Glutamatergic neuron (in vitro differentiated cells): ENCODE results near the gene ZSCAN5A. TPM values are rescaled to one million over a fixed set of nuclear protein-coding genes. Genes with fewer than 3 reads are reported as not detected.

Experiments
- DNase-seq: peaks from one replicate; pipeline ENCODE4 v3.0.0; 2022
- H3K27ac Mint-ChIP-seq: one replicate; pipeline ENCODE4 v1.8.0; 2020; ENCODE audit warnings: mild to moderate bottlenecking, mixed read lengths, inconsistent platforms; ENCODE audit not compliant: unreplicated experiment
- H3K27me3 Mint-ChIP-seq: one replicate; pipeline ENCODE4 v1.8.0; 2020; ENCODE audit warnings: mild to moderate bottlenecking, moderate library complexity, mixed read lengths, inconsistent platforms; ENCODE audit not compliant: unreplicated experiment
- H3K36me3 Mint-ChIP-seq: one replicate; pipeline ENCODE4 v1.8.0; 2020; ENCODE audit warnings: mild to moderate bottlenecking, mixed read lengths, inconsistent platforms; ENCODE audit not compliant: unreplicated experiment
- H3K4me1 Mint-ChIP-seq: one replicate; pipeline ENCODE4 v1.8.0; 2020; ENCODE audit warnings: mild to moderate bottlenecking, low read depth, mixed read lengths, inconsistent platforms; ENCODE audit not compliant: unreplicated experiment
- H3K4me3 Mint-ChIP-seq: one replicate; pipeline ENCODE4 v1.8.0; 2020; ENCODE audit warnings: mild to moderate bottlenecking, mixed read lengths, inconsistent platforms; ENCODE audit not compliant: unreplicated experiment
- H3K9me3 Mint-ChIP-seq: one replicate; pipeline ENCODE4 v1.8.0; 2020; ENCODE audit warnings: mild to moderate bottlenecking, moderate library complexity, mixed read lengths, inconsistent platforms; ENCODE audit not compliant: unreplicated experiment
- total RNA-seq: library from RNA; stranded (reverse); fragmentation: NEBNext Ultra II Directional; extraction: Animal tissue kit (Norgen Biotek cat#: 25700); gene quantifications from one replicate; pipeline ENCODE4 v1.2.1, GENCODE V29; 2021; ENCODE audit not compliant: unreplicated experiment
- TF ChIP-seq, protein P1 (sequence below): fragments of 200-600 bp; sonication (generic); IDR thresholded peaks from one replicate; pipeline ENCODE4 v1.5.0; 2021; ENCODE audit not compliant: partially characterized antibody, unreplicated experiment

ZSCAN5A gene
- total RNA-seq, 1 donor from 2014 or later, result 13.1 TPM

DNA sequence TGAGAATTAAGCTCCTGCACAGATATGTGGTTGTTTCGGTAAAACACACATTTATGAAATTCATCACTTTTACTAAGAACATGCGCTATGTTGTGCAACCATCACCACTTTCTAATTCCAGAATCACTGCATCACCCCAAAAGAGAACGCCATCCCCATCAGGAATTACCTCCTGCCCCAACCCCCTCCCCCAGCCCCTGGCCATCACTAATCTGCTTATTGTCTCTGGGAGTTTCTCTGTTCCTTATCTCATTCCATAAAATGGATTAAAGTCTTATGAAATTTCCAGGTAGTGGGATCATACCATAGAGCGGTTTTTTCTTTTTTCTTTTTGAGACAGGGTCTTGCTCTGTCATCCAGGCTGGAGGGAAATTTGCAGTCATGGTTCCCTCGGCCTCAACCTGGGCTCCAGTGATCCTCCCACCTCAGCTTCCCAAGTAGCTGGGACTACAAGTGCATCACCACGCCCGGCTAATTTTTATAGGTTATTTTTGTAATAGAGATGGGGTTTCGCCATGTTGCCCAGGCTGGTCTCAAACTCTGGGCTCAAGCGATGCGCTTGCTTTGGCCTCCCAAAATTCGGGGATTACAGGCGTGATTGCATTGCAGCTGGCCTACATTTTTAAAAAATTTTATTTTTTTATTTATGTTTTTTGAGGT is 120.5 kb downstream of the ZSCAN5A start:
- Mint-ChIP-seq H3K4me1 (no peaks in the 10 kb centered on the region), H3K27ac (no peak overlapping the region), H3K4me3 (no peak overlapping the region), H3K27me3 (peaks cover 2% of the 10 kb centered on the region), H3K9me3 (peaks cover 4% of the 10 kb centered on the region), H3K36me3 (no peaks in the 10 kb centered on the region)
- no peak for DNase-seq
- TF ChIP-seq, protein P1, sequence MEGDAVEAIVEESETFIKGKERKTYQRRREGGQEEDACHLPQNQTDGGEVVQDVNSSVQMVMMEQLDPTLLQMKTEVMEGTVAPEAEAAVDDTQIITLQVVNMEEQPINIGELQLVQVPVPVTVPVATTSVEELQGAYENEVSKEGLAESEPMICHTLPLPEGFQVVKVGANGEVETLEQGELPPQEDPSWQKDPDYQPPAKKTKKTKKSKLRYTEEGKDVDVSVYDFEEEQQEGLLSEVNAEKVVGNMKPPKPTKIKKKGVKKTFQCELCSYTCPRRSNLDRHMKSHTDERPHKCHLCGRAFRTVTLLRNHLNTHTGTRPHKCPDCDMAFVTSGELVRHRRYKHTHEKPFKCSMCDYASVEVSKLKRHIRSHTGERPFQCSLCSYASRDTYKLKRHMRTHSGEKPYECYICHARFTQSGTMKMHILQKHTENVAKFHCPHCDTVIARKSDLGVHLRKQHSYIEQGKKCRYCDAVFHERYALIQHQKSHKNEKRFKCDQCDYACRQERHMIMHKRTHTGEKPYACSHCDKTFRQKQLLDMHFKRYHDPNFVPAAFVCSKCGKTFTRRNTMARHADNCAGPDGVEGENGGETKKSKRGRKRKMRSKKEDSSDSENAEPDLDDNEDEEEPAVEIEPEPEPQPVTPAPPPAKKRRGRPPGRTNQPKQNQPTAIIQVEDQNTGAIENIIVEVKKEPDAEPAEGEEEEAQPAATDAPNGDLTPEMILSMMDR, result no peak

DNA sequence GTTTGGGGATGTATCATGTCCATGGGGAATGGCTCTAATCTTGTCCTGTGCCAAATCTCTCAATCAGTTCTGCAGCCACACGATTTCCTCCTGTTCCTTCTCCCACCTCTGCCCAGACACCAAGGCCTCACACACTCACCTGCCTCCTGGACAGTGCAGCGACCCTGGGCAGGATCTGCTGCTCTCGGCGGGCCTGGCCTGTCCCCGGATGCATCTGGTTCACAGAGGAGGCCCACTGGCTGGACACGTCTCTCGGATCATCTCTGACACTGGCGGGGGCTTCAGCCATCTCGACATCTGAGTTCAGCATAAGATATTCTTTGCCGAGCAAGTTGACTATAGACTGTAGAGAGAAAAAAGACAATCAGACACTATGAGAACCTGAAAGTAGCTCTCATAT is 122.9 kb downstream of the ZSCAN5A start:
- no peak overlapping the region for H3K4me3 Mint-ChIP-seq
- H3K27ac Mint-ChIP-seq, result no peak overlapping the region
- DNase-seq, result no peak
- H3K9me3 Mint-ChIP-seq, result peaks cover 3% of the 10 kb centered on the region
- TF ChIP-seq, protein P1, result no peak
- peaks cover 2% of the 10 kb centered on the region for H3K27me3 Mint-ChIP-seq
- H3K36me3 Mint-ChIP-seq, result no peaks in the 10 kb centered on the region
- H3K4me1 Mint-ChIP-seq, result no peaks in the 10 kb centered on the region

DNA sequence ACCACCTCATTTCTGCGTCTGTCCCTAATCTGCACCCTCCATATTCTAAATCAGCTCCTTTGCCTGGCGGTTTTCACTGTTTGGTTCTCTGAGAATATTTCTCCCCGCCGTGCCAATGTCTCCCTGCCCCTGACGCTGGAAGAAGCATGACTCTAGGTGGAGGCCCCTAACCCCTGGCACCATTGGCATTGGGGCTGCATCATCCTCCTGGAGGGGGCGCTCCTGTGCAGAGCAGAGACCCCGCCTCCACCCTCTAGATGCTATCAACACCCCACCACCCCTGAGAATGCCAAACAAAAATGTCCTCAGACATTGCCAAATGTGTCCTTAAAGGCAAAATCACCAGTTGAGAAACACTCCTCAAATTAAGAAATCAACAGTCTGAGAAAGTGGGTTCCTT is 123.5 kb downstream of the ZSCAN5A start:
- TF ChIP-seq, protein P1, result no peak
- DNase-seq, result no peak
- Mint-ChIP-seq H3K27ac (no peak overlapping the region), H3K4me3 (no peak overlapping the region), H3K36me3 (no peaks in the 10 kb centered on the region), H3K9me3 (peaks cover 2% of the 10 kb centered on the region), H3K4me1 (no peaks in the 10 kb centered on the region), H3K27me3 (peaks cover 2% of the 10 kb centered on the region)

DNA sequence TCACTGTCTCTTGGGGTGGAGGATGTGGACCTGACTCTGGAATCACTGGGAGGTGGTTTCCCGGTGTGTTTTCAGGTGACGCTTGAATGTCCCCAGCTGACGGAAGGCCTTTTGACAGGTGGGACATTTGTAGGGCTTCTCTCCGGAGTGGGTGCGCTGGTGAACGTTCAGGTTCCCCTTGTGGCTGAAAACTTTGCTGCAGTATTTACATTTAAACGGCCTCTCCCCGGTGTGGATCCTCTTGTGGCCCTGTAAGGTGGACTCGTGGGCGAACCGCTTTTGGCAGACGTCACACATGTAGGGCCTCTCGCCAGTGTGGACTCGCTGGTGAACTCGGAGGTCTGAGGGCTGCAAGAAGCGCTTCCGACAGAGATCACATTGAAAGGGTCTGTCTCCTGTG is 124.9 kb downstream of the ZSCAN5A start:
- DNase-seq, result no peak
- peaks cover 2% of the 10 kb centered on the region for H3K27me3 Mint-ChIP-seq
- H3K9me3 Mint-ChIP-seq, result peaks cover 2% of the 10 kb centered on the region
- H3K36me3 Mint-ChIP-seq, result no peaks in the 10 kb centered on the region
- H3K4me3 Mint-ChIP-seq, result no peak overlapping the region
- H3K4me1 Mint-ChIP-seq, result no peaks in the 10 kb centered on the region
- TF ChIP-seq, protein P1, result no peak
- H3K27ac Mint-ChIP-seq, result no peak overlapping the region

DNA sequence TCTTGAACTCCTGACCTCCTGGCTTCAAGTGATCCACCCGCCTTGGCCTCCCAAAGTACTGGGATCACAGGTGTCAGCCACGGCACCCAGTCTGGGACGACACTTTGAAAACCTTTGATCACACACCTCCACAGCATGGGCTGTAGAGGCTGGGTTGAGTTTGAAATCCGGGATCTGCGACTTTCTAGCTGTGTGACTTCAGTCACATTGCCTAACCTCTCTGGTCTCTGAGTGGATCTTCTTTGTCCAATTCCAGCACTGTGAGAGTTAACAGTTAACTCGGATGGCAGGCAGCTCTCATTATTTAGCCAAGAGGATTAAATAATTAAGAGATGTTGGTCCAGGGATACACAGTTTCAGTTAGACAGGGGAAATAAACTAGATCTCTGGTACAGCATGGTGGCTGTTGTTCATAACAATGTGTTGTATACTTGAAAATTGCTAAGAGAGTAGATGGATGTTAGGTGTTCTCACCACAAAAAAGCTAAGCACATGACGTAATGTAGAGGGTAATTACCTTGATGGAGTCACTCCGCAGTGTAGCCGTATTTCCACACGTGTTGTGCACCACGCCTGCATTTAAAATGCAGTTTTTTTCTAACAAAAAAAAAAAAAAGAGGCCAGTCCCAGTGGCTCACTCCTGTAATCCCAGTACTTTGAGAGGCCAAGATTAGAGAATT is 136.9 kb downstream of the ZSCAN5A start:
- no peak overlapping the region for H3K4me3 Mint-ChIP-seq

More for the DNA sequence above, 136.9 kb downstream of the ZSCAN5A start:
- H3K27ac Mint-ChIP-seq, result no peak overlapping the region
- H3K27me3 Mint-ChIP-seq, result peaks cover 7% of the 10 kb centered on the region
- peaks cover 6% of the 10 kb centered on the region for H3K9me3 Mint-ChIP-seq
- no peaks in the 10 kb centered on the region for H3K4me1 Mint-ChIP-seq
- TF ChIP-seq, protein P1, result no peak
- H3K36me3 Mint-ChIP-seq, result no peaks in the 10 kb centered on the region
- DNase-seq, result no peak
